NCI-H748 (cell line): ENCODE data around the gene RAP1GDS1.
A peak's percentile ranks its signal among the peaks of the same experiment; 100 is the strongest.

Experiments used
- DNase-seq: peaks from one replicate; lab custom pipeline; 2025; ENCODE audit not compliant: unreplicated experiment; lab: John Stamatoyannopoulos, UW

Gene RAP1GDS1

GRCh38 chr4:98479590-98479989, 218.4 kb downstream of the RAP1GDS1 start:
- peak; percentile 67 for DNase-seq

GRCh38 chr4:98480535-98480934, 219.4 kb downstream of the RAP1GDS1 start:
- no peak for DNase-seq

GRCh38 chr4:98481167-98481566, 220.0 kb downstream of the RAP1GDS1 start:
- DNase-seq, result no peak

GRCh38 chr4:98482503-98482846, 221.3 kb downstream of the RAP1GDS1 start:
- DNase-seq, result no peak

- no peak for DNase-seq
These were observed 221.9 kb downstream of the RAP1GDS1 start for GRCh38 chr4:98482847-98483806.

- no peak for DNase-seq
These were observed 222.8 kb downstream of the RAP1GDS1 start for GRCh38 chr4:98484031-98484430.

GRCh38 chr4:98485816-98486345, 224.7 kb downstream of the RAP1GDS1 start:
- no peak for DNase-seq

GRCh38 chr4:98490251-98490650, 229.1 kb downstream of the RAP1GDS1 start:
- no peak for DNase-seq

- no peak for DNase-seq
These were observed 230.8 kb downstream of the RAP1GDS1 start for GRCh38 chr4:98491899-98492559.

- no peak for DNase-seq
These were observed 232.1 kb downstream of the RAP1GDS1 start for GRCh38 chr4:98493296-98493695.
